GM12864 (cell line): Measurements from ENCODE around the gene AK5.
"Not testable (repeated sequence)": the region's sequence is repeated elsewhere in the genome, so short reads cannot be mapped to it uniquely, and the experiment has no call there.

ENCODE experiments used
- DNase-seq: peaks from one replicate; pipeline ENCODE4 v3.0.0-alpha.2; 2011; ENCODE audit warnings: low read depth
- H3K4me3 ChIP-seq: 2 replicates; pipeline ENCODE4 v1.5.1; 2011; ENCODE audit warnings: mild to moderate bottlenecking, low read depth, low read length, control low read depth
- CTCF ChIP-seq: IDR thresholded peaks from 2 replicates; pipeline ENCODE4 v1.5.1; 2011; ENCODE audit warnings: low read depth, mild to moderate bottlenecking, moderate library complexity, low read length, control low read depth, inconsistent platforms; ENCODE audit errors: missing control alignments

The AK5 gene

GRCh38 chr1:77308889-77309621 lies 27.2 kb downstream of the AK5 start:
- TF ChIP-seq CTCF, result no peak
- no peak overlapping the region for H3K4me3 ChIP-seq
- DNase-seq, result no peak

GRCh38 chr1:77310924-77311323 lies 29.1 kb downstream of the AK5 start:
- no peak for TF ChIP-seq CTCF
- no peak overlapping the region for H3K4me3 ChIP-seq
- no peak for DNase-seq

GRCh38 chr1:77312364-77312763 lies 30.5 kb downstream of the AK5 start:
- not testable (repeated sequence) for DNase-seq, H3K4me3 ChIP-seq

- peak; percentile 52 for TF ChIP-seq CTCF
- H3K4me3 ChIP-seq, result no peak overlapping the region
- DNase-seq, result no peak
These were observed 31.7 kb downstream of the AK5 start for GRCh38 chr1:77313491-77313890.

- no peak for TF ChIP-seq CTCF
- H3K4me3 ChIP-seq, result no peak overlapping the region
- DNase-seq, result no peak
These were observed 34.2 kb downstream of the AK5 start for GRCh38 chr1:77316006-77316405.

GRCh38 chr1:77316966-77317365 lies 35.1 kb downstream of the AK5 start:
- H3K4me3 ChIP-seq, result no peak overlapping the region
- no peak for DNase-seq
- no peak for TF ChIP-seq CTCF

GRCh38 chr1:77319036-77319705 lies 37.4 kb downstream of the AK5 start:
- no peak overlapping the region for H3K4me3 ChIP-seq
- no peak for TF ChIP-seq CTCF
- DNase-seq, result no peak
